Glomerular endothelial cell (primary cell): ENCODE results near the gene KRT83. TPM values are rescaled to one million over a fixed set of nuclear protein-coding genes. Genes with fewer than 3 reads are reported as not detected.
"Not testable (repeated sequence)": the region's sequence is repeated elsewhere in the genome, so short reads cannot be mapped to it uniquely, and the experiment has no call there.

Experiments used
- DNase-seq: peaks from one replicate; pipeline ENCODE4 v3.0.0-alpha.2; 2011; ENCODE audit warnings: low read depth, low spot score; ENCODE audit errors: extremely low read depth
- total RNA-seq: library from RNA; depleted of rRNA; stranded (reverse); fragments of >200 nt; gene quantifications from 2 replicates; pipeline ENCODE4 v1.2.3, GENCODE V29; 2015

The KRT83 gene
- total RNA-seq, 1 donor from 2014 or later, result not detected

DNA sequence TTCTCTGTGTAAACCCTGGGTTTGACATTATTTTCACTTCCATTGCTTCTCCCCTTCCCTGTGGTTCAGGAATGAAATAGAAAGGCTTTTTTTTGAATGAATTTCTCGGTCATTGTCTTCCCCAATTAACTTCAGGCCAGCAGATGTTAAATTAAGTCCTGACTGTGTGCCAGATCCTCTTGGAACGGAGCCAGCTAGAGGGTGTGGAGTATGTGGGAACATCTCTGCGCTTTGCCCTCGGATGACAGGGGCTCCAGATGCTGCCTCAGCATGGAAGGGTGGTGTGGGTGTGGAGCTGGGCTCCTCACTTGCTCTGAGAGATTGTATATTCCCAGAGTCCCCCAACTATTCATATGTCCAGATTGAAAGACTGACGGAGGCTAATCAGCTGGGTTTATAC is 33.0 kb upstream of the KRT83 start:
- DNase-seq, result no peak

DNA sequence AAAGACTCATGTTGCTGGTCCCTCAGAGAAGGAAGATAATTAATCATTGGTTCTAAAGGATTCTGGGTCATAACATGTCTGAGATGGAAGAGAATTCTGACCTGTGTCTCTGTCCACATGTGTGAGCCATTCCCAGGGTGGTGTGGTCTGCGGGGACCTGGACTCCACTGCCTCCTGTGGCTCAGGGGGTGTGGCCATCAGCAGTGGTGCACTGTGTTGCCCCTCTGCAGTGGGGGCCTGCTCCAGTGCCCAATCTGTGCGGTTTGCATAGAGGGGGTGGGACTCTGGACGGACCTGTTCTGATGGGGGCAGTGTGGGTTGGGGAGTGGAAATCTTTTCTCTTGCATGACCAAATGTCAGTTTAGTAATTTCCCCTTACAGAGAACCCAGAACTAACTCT is 32.6 kb upstream of the KRT83 start:
- no peak for DNase-seq

DNA sequence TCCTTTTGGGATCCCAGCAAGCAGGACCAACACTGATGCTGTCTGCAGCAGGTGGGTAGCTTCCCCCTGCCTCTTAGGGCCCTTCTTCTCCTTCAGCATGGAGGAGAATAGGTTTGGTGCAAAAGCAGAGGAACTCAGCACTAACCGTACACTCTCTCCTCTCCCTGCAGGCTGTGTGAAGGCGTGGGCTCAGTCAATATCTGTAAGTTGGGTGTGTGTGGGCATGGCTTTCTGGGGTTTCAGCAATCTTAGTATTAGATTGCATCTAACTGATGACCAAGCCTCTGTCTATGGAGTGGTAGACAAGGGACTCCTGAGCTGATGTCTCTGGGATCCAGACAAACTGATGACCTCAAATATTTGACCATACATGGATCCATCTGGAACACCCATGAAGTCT is 31.8 kb upstream of the KRT83 start:
- no peak for DNase-seq

DNA sequence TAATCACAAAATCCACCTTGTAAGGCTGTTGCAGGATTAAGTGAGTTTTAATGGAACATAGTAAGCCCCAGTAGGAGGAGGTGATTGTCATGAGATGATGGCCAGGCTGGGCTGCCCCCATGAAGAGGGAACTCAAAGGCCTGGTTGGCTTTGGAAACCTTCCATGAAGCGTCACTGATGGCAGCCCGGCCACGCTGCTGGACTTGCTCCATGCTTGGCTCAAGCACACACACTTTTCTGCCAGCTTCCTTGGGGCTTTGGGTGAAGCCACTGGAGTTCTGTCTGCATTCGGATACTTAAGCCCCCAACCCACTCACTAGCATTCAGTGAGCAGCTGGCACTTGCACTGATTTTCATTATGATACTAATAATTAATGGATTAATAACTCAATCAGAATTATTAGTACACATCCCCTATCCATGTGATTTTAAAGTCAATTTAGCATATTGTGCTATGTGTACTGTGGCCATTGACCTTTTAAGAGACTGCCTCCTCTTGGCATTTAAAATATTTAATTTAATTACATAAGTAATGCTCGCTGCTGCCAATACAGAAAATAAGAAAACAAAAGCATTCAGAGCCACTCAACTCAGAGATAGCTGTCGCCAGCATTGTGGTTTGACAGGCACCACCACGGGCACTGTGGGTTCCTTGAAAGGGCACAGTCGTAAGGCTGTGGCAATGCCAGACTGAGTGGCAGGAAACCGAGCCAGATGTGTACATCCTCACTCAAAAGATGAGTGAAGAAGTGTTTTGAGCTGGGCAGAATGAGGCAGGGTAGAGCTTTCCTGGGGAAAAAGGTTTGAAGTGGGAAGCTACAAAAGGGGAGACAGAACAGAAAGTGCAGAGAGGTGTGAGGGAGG is 30.2 kb upstream of the KRT83 start:
- DNase-seq, result no peak

DNA sequence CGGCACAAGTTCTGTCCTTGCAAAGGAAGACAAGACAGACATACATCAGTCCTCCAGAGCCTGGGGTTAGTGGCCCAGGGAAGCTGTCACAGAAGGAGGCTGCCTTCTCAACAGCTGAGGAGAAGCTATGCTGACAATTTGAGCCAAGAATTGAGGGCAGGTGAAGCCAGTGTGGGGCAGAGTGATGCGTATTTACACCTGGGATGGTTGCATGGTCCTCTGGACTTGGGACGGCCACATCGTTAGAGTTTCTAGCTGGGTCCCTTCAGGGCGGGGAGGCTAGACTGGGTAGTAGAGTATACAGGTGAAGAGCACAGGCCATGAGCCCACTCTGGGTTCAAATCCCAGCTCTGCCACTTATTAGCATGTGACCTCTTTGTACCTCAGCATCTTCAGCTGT is 29.6 kb upstream of the KRT83 start:
- no peak for DNase-seq

DNA sequence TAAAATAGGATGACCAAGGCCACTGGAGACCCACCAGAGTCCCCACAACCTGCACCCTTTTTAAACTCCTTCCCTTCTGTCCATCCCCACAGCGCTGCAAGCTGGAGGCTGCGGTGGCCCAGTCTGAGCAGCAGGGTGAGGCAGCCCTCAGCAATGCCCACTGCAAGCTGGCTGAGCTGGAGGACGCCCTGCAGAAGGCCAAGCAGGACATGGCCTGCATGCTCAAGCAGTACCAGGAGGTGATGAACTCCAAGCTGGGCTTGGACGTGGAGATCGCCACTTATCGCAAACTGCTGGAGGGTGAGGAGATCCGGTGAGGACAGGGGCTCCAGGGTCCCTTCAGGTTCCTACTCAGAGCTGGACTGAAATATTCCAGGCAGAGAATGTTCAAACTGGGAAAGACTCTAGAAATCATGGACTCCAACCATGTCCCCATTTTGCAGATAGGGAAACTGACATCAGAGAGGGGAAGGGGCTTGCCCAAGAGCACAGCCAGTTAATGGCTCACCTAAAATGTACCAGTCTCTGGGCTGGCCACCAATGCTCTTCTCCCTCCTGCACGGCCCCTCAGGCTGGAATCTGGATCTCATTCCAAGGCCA is 28.9 kb upstream of the KRT83 start:
- no peak for DNase-seq

DNA sequence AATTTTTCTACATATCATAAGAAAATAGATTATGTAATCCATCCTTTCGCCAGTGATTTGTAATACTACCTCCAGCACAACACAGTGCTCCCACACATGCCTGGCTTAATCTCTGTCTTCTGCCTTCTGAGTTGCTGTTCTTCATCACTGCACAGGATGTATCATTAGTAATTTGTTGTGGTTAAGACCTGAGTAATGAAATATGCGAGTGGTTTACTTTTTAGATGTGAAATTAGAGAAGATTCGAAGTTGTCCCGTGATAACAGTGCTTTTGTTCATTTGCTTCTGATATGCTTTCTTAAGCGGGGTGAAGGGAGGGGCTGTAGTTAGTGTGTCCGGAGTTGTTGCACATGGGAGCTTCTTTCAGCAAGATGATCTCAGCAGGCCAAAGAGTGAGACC is 28.0 kb upstream of the KRT83 start:
- no peak for DNase-seq

DNA sequence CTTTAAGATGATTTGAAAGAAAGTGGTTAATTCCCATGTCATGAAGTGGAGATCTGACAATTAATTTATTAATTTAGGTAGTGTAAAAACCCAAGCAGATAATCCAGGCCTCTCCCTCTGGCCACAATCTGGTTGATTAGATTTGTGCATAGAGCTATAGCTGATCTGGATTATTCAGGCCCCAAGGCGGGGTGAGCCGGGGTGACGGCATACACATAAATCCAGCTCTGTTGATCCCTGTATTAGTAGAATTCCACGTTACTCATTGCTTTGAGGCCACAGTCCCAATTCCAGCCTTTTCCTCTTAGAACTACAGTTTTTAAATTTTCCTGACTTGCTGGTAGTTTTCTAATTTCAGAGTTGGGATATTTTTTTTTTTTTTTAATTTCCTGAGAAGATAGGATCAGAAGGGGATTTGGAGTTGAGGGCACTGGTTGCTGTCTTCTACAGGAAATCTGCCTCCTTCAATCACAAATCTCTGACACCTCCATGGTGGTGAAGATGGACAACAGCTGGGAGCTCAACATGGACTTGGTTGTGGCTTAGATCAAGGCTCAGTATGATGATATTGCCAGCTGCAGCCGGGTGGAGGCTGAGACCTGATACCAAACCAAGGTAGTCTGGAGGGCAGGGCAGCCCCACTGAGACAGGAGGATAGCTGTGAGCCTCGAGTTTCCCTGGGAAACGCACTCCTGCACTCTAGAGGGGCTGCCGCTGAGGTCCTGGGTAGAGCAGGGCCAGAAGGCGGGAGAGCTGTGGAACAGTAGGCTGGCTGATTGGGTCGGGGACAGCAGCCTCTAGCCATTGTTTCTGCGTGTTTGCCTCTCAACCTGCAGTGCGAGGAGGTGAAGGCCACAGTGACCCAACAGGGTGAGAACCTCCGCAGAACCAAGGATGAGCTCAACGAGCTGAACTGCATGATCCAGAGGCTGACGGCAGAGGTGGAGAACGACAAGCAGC is 26.6 kb upstream of the KRT83 start:
- no peak for DNase-seq

DNA sequence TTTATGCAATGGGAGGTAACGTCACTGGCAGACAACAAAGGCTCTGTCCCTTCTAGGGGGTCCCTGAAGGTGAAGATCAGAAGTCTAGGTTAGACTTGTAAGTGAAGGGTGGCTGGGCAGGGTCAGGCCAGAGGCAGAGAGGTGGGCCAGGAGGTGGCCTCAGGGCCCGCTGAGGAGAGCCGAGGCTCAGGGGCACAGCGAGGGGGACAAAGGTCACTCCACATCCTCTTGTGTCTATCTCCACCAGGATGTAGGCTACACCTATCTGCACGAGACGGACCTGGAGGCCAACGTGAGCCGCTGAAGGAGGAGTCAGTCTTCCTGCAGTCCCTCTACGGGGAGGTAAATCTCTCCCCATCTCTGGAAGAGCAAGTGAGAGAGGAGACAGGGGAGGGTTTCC is 25.8 kb upstream of the KRT83 start:
- DNase-seq, result no peak

DNA sequence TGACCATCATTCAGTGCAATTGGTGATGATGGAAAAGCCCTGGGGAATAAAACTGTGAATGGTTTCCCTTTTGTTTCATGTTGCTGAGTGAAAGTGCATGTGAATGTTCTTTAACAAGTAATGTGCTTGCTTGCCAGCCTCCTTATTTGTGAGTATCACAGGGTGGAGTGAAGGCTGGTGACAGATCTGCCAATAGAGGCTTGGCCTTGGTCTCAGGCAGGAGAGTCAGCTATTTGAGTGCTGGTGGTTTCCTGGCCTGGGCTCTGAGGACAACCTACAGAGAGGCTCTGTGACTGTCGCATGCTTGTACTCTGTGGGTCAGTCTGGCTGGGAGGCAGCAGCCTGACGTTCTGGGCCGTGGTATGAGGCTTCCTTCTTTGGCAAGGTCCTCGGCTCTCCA is 25.4 kb upstream of the KRT83 start:
- DNase-seq, result no peak

DNA sequence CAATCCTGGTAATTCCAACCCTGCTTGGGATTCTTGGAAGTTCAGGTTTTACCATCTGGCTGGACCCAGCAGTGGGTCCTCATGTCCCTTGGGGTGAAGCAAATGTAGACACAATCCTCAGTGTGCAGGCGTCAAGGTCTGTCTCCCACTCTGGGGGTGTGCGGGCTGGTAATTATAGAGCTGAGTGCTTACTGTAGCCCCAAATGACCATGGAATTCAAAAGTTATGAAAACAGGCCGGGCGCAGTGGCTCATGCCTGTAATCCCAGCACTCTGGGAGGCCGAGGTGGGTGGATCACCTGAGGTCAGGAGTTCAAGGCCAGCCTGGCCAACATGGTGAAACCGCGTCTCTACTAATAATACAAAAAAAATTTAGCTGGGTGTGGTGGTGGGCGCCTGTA is 23.8 kb upstream of the KRT83 start:
- DNase-seq, result not testable (repeated sequence)

DNA sequence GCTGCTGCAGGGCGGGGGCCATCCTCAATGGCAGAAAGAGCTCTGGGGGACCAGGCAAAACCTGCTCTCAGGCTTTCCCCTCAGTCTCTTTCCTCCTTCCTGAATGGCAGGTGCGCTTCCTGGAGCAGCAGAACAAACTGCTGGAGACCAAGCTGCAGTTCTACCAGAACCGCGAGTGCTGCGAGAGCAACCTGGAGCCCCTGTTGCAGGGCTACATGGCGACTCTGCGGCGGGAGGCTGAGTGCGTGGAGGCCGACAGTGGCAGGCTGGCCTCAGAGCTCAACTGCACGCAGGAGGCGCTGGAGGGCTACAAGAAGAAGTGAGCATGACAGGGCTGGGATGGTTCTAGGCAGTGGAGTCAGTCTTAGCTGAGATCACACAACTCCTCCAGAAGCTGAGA is 22.9 kb upstream of the KRT83 start:
- no peak for DNase-seq

DNA sequence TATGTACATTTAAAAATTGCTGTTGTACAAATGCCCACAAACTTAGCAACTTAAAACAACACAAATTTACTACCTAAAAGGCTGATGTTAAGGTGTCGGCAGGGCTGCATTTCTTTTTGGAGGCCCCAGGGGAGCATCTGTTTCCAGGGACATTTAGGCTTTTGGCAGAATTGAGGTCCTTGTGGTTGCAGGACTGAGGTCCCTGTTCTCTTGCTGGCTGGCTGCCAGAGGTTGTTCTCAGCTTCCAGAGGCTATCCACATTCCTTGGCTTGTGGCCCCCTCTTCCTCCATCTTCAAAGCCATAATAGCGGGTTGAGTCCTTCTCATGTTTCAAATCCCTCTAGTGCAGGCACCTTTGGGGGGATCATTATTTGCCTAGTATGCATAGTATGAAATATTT is 22.4 kb upstream of the KRT83 start:
- DNase-seq, result no peak

DNA sequence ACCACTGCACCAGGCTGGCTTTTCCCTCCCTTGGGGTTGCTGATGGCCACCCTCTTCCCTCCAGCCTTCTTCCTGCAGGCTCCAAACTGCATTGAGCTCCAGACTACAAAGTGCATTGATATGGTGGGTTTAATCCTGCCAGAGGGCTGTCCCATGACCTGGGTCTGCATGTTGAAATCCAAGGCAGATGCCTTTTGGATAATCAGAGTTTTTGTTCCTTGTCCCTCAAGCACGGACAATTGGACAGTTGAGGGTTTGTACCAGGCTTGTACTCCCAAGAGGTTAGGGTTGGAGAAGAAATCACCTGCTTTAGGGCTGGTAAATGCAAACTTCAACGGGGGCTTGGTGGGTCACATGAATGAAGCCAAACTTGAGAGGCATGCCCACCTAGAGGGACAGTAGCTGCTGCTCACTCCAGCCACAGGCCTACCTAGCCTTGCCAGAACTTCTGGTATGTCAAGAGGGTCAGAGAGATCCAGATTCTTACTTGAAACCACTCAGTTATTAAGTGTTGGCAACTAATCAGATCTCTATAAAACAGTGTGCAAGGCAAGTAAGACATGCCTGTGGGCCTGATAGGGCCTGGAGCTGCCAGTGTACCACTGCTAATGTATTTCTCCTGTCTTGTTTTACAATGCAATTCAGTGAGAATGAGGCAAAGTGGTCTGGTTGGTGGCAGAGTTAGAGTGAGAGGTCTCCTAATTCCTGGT is 21.7 kb upstream of the KRT83 start:
- no peak for DNase-seq

DNA sequence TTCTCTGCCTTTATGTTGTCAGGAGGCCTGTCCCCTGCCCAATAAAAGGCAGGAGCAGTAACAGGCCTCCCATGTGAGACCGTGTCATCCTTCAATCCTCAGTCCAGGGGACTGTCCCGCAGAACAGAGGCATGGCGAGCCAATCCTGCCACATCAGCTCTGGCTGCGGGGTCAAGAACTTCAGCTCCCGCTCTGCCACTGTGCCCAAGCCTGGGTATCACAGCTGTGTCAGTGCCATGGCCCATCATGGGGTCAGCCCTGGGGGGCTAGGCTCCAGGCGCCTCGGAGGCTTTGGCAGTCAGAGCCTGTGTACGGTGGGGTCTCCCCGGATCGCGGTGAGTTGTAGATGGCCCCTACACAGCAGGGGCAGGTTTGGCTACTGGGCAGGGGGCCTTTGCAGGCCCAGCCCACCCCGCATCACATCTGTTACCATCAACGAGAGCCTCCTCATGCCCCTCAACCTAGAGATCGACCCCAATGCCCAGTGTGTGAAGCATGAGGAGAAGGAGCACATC is 19.9 kb upstream of the KRT83 start:
- no peak for DNase-seq

DNA sequence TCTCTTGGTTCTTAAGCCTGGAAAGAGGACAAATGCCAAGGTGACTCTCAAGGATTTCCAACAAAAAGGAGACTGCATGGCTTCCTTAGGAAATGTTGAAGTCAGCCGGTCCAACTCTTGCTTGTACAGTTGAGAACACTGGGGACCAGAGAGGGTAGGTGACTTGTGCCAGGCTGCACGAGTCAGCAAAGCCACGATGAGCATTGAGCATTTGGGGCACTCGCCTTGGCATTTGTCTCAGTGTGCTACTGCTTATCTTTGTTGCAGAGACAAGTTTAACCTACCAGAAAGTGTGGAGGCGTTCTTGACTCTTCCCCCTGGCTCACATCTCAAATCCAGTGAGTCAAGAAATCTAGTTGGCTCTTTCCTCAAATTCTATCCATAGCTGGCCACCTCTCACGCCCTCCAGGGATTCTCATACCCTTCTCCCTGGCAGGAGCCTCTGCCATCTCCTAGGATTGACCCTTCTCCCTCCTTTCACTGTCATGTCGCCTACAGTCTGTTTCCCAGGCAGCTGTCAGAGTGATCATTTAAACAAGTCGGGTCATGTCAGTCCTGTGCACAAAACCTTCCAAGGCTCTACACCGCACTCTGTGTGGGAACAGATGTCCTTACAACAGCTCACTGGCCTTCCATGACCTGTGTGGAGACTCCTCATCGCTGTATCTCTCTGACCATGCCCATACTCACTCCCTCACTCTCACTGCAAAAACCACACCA is 17.2 kb upstream of the KRT83 start:
- DNase-seq, result no peak

DNA sequence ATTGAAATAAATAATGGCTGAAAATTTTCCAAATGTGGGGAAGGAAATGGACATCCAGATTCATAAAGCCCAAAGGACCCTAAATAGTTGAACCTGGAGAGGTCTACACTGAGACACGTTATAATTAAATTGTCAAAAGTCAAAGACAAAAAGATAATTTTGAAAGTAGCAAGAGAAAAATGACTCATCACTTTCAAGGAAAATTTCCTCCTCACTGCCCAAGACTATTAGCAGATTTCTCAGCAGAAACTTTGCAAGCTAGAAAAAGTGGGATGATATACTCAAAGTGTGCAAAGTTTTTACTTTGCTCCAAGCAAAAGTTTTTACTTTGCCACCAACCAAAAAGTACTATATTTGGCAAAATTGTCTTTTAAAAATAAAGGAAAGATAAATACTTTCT is 15.9 kb upstream of the KRT83 start:
- no peak for DNase-seq

DNA sequence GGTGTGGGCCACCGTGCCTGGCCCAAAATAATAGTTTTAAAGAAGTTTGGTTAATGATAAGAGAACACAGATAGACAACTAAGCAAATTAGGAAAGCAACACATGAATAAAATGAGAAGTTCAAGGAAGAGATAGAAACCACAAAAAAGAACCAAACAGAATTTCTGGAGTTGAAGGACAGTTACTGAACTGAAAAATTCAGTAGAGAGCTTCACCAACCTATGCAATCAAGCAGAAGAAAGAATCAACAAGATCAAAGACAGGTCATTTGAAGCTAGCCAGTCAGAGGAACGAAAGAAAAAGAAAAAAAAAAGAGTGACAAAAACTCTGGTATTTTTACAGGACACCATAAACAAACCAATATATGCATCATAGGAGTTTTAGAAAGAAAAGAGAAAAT is 15.4 kb upstream of the KRT83 start:
- no peak for DNase-seq

DNA sequence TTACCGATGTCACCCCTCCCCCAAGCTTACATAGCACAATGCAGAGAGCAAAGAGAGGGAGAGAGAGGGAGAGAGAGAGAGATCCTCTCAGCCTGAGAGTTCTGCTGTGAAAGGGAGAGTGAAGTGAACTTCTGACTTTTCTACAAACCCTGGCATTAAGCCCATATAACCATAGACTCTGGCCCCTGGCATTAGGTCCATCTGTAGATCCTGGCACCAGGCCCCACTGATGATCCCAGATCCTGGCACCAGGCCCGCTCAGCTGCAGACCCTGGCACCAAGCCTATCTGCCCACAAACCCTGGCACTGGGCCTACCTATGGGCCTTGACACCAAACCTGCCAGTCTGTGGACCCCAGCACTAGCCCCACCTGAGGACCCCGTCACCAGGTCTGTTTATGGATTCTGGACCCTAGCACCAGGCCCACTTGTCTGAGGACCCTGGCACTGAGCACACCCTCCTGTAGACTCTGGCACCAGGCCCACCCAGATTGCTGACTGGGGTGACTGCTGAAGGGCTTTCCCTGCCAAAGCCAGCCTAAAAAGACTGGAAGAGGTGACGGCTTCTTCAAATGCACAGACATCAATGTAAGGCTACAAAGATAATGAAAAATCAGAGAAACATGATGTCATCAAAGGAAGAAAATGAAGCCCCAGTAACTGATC is 14.5 kb upstream of the KRT83 start:
- DNase-seq, result no peak
